ENCODE data around the gene RIPOR3. TPM values are rescaled to one million over a fixed set of nuclear protein-coding genes. Genes with fewer than 3 reads are reported as not detected.

Gene RIPOR3
- total RNA-seq, 1 experiment from 2014 or later: 0.46 TPM

DNA sequence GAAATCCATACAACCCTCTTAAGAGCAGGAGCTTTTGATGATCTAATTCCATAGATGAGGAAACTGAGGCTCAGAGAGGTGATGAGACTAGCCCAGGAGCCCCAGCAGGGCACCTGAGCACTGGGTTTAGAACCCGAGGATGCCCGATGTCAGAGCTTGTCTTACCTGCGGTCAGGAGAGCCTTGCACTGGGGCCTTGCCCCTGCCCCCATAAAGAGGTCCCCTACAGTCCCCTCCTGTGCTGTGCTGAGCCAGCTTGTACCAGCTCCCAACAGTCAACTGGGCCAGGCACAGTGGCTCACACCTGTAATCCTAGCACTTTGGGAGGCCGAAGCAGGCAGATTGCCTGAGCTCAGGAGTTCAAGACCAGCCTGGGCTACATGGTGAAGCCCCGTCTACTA lies 58.6 kb downstream of the RIPOR3 start:
- Histone ChIP-seq H4K8ac (replicated peaks; ENCODE audit: insufficient read length, low read depth, low read length) (no peak overlapping the region), H2AK5ac (ENCODE audit: insufficient read length, low read length) (no peak overlapping the region), H2BK120ac (ENCODE audit: low read depth, low read length, poor library complexity, severe bottlenecking) (no peak overlapping the region), H2BK15ac (ENCODE audit: low read depth, low read length) (no peak overlapping the region), H2BK12ac (ENCODE audit: insufficient read length, low read depth, low read length) (no peak overlapping the region), H3K23me2 (ENCODE audit: insufficient read length, low read depth, low read length, poor library complexity, severe bottlenecking) (no peaks in the 10 kb centered on the region), H3K79me2 (ENCODE audit: insufficient read depth, low read length) (no peaks in the 10 kb centered on the region), H4K20me1 (ENCODE audit: control insufficient read depth, insufficient read depth, insufficient read length) (no peaks in the 10 kb centered on the region), H3K14ac (ENCODE audit: insufficient read depth, low read length) (no peak overlapping the region), H3K79me1 (ENCODE audit: insufficient read depth, low read depth, low read length, poor library complexity, severe bottlenecking) (no peaks in the 10 kb centered on the region), H4K5ac (ENCODE audit: insufficient read length, low read depth, low read length) (no peak overlapping the region), H2BK20ac (ENCODE audit: low read depth, low read length, poor library complexity, severe bottlenecking) (no peak overlapping the region), H3K4me2 (ENCODE audit: insufficient read depth, insufficient read length, low read length) (no peak overlapping the region), H3K56ac (ENCODE audit: insufficient read length, low read depth, low read length) (no peak overlapping the region), H3K27ac (ENCODE audit: insufficient read length, low read depth, low read length) (no peak overlapping the region), H3K9ac (ENCODE audit: extremely low read depth, insufficient read length, low read length) (no peak overlapping the region), H3K9me3 (ENCODE audit: control insufficient read depth, low read depth, low read length) (no peaks in the 10 kb centered on the region), H3K4ac (ENCODE audit: low read depth, low read length) (no peak overlapping the region), H3K27me3 (ENCODE audit: insufficient read depth, low read length) (no peaks in the 10 kb centered on the region), H2BK5ac (ENCODE audit: insufficient read length, low read length) (no peak overlapping the region), H2AFZ (ENCODE audit: low read length) (no peak overlapping the region), H3K4me1 (ENCODE audit: insufficient read depth, low read length) (peaks cover 11% of the 10 kb centered on the region; the same call in 1 of the 2 replicates), H3K18ac (ENCODE audit: insufficient read length, low read depth, low read length) (no peak overlapping the region), H4K91ac (ENCODE audit: insufficient read length, low read depth, low read length) (no peak overlapping the region), H3K23ac (ENCODE audit: insufficient read length, low read depth, low read length) (no peak overlapping the region), H3T11ph (ENCODE audit: low read length) (no peak overlapping the region)
- TF ChIP-seq, protein P1, sequence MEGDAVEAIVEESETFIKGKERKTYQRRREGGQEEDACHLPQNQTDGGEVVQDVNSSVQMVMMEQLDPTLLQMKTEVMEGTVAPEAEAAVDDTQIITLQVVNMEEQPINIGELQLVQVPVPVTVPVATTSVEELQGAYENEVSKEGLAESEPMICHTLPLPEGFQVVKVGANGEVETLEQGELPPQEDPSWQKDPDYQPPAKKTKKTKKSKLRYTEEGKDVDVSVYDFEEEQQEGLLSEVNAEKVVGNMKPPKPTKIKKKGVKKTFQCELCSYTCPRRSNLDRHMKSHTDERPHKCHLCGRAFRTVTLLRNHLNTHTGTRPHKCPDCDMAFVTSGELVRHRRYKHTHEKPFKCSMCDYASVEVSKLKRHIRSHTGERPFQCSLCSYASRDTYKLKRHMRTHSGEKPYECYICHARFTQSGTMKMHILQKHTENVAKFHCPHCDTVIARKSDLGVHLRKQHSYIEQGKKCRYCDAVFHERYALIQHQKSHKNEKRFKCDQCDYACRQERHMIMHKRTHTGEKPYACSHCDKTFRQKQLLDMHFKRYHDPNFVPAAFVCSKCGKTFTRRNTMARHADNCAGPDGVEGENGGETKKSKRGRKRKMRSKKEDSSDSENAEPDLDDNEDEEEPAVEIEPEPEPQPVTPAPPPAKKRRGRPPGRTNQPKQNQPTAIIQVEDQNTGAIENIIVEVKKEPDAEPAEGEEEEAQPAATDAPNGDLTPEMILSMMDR (conservative IDR thresholded peaks at IDR 0.05): no peak
- Mint-ChIP-seq H3K4me1 (peaks cover 28 to 44% of the 10 kb centered on the region in 2 experiments), H3K4me3 (no peak overlapping the region), H3K27ac (no peak overlapping the region), H3K36me3 (ENCODE audit: insufficient read depth in 1 of 3, low read depth in 3 of 3) (no peaks in the 10 kb centered on the region; a peak in 1 of 7 replicates), H3K9me3 (no peaks in the 10 kb centered on the region; a peak in 1 of 5 replicates), H3K27me3 (ENCODE audit: low read depth) (peaks cover 6% of the 10 kb centered on the region; the same call in 1 of the 2 replicates)
- no peak for DNase-seq
- no CpG with 5 or more reads among the region's 5 CpGs for WGBS (ENCODE audit: extremely low coverage, insufficient read length, low lambda C conversion rate)
